Calu3 (cell line): Measurements from ENCODE around the gene CLEC7A. TPM values are rescaled to one million over a fixed set of nuclear protein-coding genes. Genes with fewer than 3 reads are reported as not detected.

Source experiments
- BruUV-seq: library from RNA; stranded (reverse); fragments of 400-500 nt; replicated peaks from 2 replicates; lab custom pipeline; 2021; lab: Mats Ljungman, UMichigan
- CTCF ChIA-PET: fragments of 300-600 bp; sonication (Branson Sonifier 250); formaldehyde crosslinking; loops from one replicate; lab custom pipeline; 2022; ENCODE audit warnings: antibody characterized with exemption; lab: Charles Lee
- DNase-seq: peaks from one replicate; pipeline ENCODE4 v3.0.0; 2022
- H3K27ac Mint-ChIP-seq: one replicate; pipeline ENCODE4 v1.8.0; 2022; ENCODE audit warnings: mixed read lengths; ENCODE audit not compliant: unreplicated experiment
- H3K27me3 Mint-ChIP-seq: one replicate; pipeline ENCODE4 v1.8.0; 2022; ENCODE audit warnings: mixed read lengths; ENCODE audit not compliant: unreplicated experiment
- H3K36me3 Mint-ChIP-seq: one replicate; pipeline ENCODE4 v1.8.0; 2022; ENCODE audit warnings: mild to moderate bottlenecking, moderate library complexity, mixed read lengths; ENCODE audit not compliant: insufficient read depth, unreplicated experiment
- H3K4me1 Mint-ChIP-seq: one replicate; pipeline ENCODE4 v1.8.0; 2022; ENCODE audit warnings: mild to moderate bottlenecking, low read depth, mixed read lengths; ENCODE audit not compliant: unreplicated experiment
- H3K4me3 Mint-ChIP-seq: one replicate; pipeline ENCODE4 v1.8.0; 2022; ENCODE audit warnings: mild to moderate bottlenecking, low read depth, moderate library complexity, mixed read lengths; ENCODE audit not compliant: unreplicated experiment
- H3K9me3 Mint-ChIP-seq: one replicate; pipeline ENCODE4 v1.8.0; 2022; ENCODE audit warnings: low read depth, mixed read lengths; ENCODE audit not compliant: unreplicated experiment
- CTCF ChIP-seq: fragments of 200-600 bp; IDR thresholded peaks from one replicate; pipeline ENCODE4 v1.8.0; 2022; ENCODE audit warnings: antibody characterized with exemption; ENCODE audit not compliant: unreplicated experiment
- intact Hi-C: fragments of 100-400 bp; cut with micrococcal nuclease; formaldehyde crosslinking; loops from one replicate; pipeline ENCODE4 v1.10.0; 2022; ENCODE audit not compliant: unreplicated experiment
- total RNA-seq: library from RNA; stranded (reverse); gene quantifications from 2 replicates; pipeline ENCODE4 v1.2.3, GENCODE V29; 2022

Gene CLEC7A
- total RNA-seq, 1 experiment from 2014 or later: 1.2 TPM

- H3K27ac Mint-ChIP-seq: peak overlapping the region; percentile 61
- no TSS peak for BruUV-seq
- no peaks in the 10 kb centered on the region for H3K9me3 Mint-ChIP-seq
- TF ChIP-seq CTCF: no peak
- intact Hi-C loops: no loop called here
- peaks cover 20% of the 10 kb centered on the region for H3K4me1 Mint-ChIP-seq
- no peak overlapping the region for H3K4me3 Mint-ChIP-seq
- CTCF ChIA-PET: interaction anchor here (1.2 kb wide), 1 partner anchor 25 kb away, joined by 3 read pairs; no protein-coding TSS in a partner anchor
- no peak for DNase-seq
- H3K36me3 Mint-ChIP-seq: no peaks in the 10 kb centered on the region
- H3K27me3 Mint-ChIP-seq: no peaks in the 10 kb centered on the region
Measured at GRCh38 chr12:10069099-10069498, 60.9 kb downstream of the CLEC7A start.

GRCh38 chr12:10068644-10069043, 61.4 kb downstream of the CLEC7A start:
- no peak for TF ChIP-seq CTCF
- intact Hi-C loops: no loop called here
- CTCF ChIA-PET: interaction anchor here (0.9 to 1.2 kb wide), 3 partner anchors 9 to 71 kb away, joined by 3 read pairs; no protein-coding TSS in a partner anchor
- H3K9me3 Mint-ChIP-seq: no peaks in the 10 kb centered on the region
- no peak overlapping the region for H3K4me3 Mint-ChIP-seq
- peaks cover 20% of the 10 kb centered on the region for H3K4me1 Mint-ChIP-seq
- H3K27ac Mint-ChIP-seq: peak overlapping the region; percentile 61
- no peaks in the 10 kb centered on the region for H3K36me3 Mint-ChIP-seq
- DNase-seq: no peak
- BruUV-seq: no TSS peak
- H3K27me3 Mint-ChIP-seq: no peaks in the 10 kb centered on the region

GRCh38 chr12:10067942-10068341, 62.1 kb downstream of the CLEC7A start:
- Mint-ChIP-seq H3K27ac (peak overlapping the region; percentile 86), H3K36me3 (no peaks in the 10 kb centered on the region), H3K4me3 (peak overlapping the region; percentile 36), H3K4me1 (peaks cover 20% of the 10 kb centered on the region), H3K9me3 (no peaks in the 10 kb centered on the region), H3K27me3 (no peaks in the 10 kb centered on the region)
- peak; percentile 22 for DNase-seq
- TF ChIP-seq CTCF: no peak
- CTCF ChIA-PET: interaction anchor here (0.5 to 1.0 kb wide), 3 partner anchors 10 to 1415 kb away, joined by 3 to 4 read pairs (median 3); no protein-coding TSS in a partner anchor
- intact Hi-C loops: no loop called here
- no TSS peak for BruUV-seq

GRCh38 chr12:10067264-10067663, 62.7 kb downstream of the CLEC7A start:
- Mint-ChIP-seq H3K4me3 (no peak overlapping the region), H3K9me3 (no peaks in the 10 kb centered on the region), H3K4me1 (peaks cover 20% of the 10 kb centered on the region), H3K27me3 (no peaks in the 10 kb centered on the region), H3K36me3 (no peaks in the 10 kb centered on the region), H3K27ac (peak overlapping the region; percentile 86)
- CTCF ChIA-PET: interaction anchor here (0.5 kb wide), 1 partner anchor 1414 kb away, joined by 4 read pairs; no protein-coding TSS in a partner anchor
- BruUV-seq: no TSS peak
- no peak for TF ChIP-seq CTCF
- no peak for DNase-seq
- intact Hi-C loops: no loop called here

Other genes with a start within 250 kb of the CLEC7A start
- not detected in 2 replicates for gene KLRF2, start 248.7 kb downstream of the CLEC7A start, total RNA-seq
- gene CLEC2A, start 197.8 kb downstream of the CLEC7A start, total RNA-seq: not detected in 2 replicates
- gene CLEC12A, start 158.8 kb downstream of the CLEC7A start, total RNA-seq: not detected in 2 replicates
- gene CLEC1B, start 131.1 kb downstream of the CLEC7A start, total RNA-seq: not detected in 2 replicates
- gene CLEC12B, start 119.6 kb downstream of the CLEC7A start, total RNA-seq: not detected in 2 replicates
- not detected in 2 replicates for gene CLEC9A, start 99.5 kb downstream of the CLEC7A start, total RNA-seq
- not detected in 2 replicates for gene CLEC1A, start 31.2 kb downstream of the CLEC7A start, total RNA-seq
- not detected in 2 replicates for gene OLR1, start 41.9 kb upstream of the CLEC7A start, total RNA-seq
- not detected in 2 replicates for gene TMEM52B, start 48.8 kb upstream of the CLEC7A start, total RNA-seq
- gene GABARAPL1, start 82.7 kb upstream of the CLEC7A start, total RNA-seq: 54.8 and 61.0 TPM in 2 replicates
- gene KLRD1, start 177.7 kb upstream of the CLEC7A start, total RNA-seq: 0.14 TPM in 1 of 2 replicates, not detected in the other